NCI-H2171 (cell line): Measurements from ENCODE around the gene FURIN.
"Not testable (repeated sequence)": the region's sequence is repeated elsewhere in the genome, so short reads cannot be mapped to it uniquely, and the experiment has no call there.

Experiments
- DNase-seq: peaks from one replicate; lab custom pipeline; 2025; lab: John Stamatoyannopoulos, UW

Gene FURIN

DNA sequence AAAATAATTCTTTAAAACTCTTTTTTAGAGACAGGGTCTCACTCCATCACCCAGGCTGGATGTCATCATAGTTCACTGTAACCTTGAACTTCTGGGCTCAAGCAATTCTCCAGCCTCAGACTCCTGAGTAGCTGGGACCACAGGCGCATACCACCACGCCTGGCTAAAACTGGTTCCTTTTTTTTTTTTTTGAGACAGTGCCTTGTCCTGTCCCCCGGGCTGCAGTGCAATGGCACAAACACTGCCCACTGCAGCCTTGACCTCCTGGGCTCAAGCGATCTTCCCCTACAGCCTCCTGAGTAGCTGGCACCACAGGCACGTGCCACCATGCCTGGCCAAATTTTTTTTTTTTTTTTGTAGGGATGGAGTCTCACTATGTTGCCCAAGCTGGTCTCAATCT lies 23.7 kb upstream of the FURIN start:
- DNase-seq = no peak

- peak; percentile 10 for DNase-seq
Measured at GRCh38 chr15:90845201-90845949, 23.0 kb upstream of the FURIN start.

DNA sequence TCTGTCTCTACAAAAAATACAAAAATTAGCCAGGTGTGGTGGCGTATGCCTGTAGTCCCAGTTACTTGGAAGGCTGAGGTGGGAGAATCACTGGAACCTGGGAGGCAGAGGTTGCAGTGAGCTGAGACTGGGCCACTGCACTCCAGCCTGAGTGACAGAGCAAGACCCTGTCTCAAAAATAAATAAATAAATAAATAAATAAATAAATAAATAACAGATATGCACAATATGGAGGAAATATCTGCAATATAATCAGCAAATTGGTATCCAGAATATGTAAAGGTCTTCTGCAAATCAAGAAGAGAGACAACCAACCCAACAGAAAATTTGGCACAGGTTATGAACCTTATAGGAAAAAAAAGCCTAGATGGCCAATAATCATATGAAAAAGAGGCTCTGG lies 19.0 kb upstream of the FURIN start:
- not testable (repeated sequence) for DNase-seq

DNA sequence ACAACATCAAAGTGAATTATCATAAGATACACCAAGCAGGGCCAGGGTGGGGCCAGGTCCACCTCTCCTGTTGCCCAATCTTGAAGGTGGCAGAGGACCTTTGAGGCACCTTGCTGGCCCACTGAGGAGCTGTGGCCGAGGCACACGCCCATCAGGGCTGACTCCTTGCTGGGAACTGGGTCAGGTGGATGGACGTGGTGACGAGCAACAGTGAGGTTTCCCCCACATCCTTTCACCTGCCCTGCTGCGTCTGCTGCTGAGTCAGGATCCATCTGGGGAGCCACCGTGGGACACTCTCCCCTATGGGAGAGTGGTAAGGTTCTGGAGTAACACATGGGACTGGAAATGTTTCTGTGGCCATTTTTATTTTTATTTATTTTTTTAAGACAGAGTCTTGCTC lies 17.3 kb upstream of the FURIN start:
- DNase-seq = no peak

- DNase-seq = no peak
Measured at GRCh38 chr15:90851940-90852339, 16.4 kb upstream of the FURIN start.

DNA sequence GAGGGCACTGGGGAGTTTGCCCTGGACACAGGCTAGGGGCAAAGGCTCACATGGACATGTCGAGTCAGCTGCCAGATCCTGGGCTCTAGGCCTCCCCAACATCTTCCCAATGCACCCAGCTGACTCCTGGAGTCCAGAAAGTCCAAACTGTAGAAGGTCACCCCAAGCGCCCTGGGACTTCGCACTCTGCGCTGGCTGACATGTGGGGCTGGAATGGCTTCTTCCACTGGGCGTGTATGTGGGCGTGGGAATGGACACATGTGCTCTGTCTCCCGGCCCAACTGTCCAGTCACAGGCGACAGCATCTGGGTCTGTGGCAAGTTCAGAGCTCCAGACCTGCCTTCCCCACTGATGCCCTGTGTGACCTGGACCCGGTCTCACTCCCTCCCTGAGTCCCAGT lies 13.2 kb upstream of the FURIN start:
- no peak for DNase-seq

DNA sequence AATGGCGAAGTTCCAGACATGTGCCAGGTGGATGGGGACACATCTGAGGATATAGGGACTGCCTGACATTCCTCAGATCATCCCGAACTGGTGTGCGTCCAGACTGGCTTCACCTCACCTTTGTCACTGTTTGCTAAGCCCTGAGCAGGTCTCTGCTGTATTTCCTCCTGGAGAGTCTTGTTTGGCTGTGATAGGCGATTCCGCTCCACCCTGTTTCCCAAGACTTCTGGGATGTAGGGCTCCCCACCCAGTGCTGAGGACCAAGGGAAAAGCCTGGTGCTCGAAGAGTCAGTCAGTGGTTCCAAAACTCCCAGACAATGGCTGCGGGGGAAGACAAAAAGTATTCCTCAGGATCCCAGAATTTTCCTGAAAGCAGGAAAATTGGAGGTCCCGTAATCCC lies 11.1 kb upstream of the FURIN start:
- no peak for DNase-seq

DNA sequence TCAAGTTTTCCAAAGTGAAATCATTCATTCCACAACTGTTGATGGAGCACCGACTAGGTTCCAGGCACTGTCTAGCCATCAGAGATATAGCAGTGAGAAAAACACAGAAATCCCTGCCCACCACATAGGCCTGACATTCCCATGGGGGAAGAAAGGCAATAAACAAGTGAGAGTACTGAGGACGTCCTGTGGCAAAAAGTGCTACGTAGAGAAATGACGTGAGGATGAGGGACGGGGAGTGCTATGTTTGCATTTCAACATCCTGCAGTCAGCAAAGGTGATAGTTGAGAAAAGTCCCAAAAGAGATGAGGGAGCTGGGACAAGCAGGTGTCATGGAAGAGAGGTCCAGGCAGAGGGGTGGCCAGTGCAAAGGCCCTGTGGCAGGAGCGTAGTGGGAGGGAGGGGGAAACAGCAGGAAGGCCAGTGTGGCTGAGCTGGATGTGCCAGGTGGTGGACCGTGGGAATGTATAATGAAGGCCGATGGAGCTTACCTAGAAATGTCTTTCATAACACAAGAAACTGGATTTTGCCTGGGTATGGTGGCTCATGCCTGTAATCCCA lies 10.4 kb upstream of the FURIN start:
- DNase-seq = no peak

DNA sequence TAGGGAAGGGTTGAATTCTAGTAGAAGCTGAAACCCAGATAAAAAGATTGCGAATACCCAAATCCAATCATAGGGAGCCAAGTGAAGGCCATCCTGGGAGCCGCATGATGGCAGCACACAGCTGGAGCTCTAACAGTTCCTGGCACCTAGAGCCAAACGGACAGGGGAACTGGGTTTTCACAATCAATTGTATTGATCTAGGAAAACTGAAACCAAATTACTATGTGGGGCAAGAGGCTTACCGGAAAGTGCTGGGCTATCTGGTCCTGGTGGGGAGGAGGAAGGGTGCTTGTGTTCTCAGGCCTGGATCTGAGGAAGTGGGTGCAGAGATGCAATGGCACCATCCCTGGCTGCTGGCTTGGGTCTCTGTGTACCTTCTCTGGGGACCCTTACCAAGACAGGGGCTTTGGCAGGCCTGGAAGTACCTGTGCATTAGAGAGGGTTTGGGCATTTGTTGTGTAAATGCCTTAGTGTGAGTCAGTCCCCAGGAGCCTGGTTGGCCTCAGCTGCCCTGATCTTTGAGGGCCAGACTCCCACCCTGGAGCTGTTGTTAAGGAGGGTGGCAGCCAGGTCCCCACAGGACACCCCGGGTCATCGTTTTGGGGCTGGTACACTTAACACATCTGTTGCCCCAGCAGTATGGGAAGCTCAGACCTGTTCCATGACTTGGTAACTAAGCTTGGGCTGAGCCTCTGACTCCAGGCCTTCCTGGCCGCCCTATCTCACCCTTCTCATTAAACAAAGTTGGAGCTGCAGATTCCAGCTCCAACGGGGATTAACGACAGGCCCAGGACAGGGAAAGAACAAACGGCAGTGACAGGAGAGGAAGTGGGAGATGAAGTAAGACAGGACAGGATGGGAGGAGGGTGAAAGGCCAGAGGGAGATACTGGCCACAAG lies 8.9 kb upstream of the FURIN start:
- DNase-seq = no peak

- DNase-seq = no peak
Measured at GRCh38 chr15:90860450-90860849, 7.9 kb upstream of the FURIN start.

DNA sequence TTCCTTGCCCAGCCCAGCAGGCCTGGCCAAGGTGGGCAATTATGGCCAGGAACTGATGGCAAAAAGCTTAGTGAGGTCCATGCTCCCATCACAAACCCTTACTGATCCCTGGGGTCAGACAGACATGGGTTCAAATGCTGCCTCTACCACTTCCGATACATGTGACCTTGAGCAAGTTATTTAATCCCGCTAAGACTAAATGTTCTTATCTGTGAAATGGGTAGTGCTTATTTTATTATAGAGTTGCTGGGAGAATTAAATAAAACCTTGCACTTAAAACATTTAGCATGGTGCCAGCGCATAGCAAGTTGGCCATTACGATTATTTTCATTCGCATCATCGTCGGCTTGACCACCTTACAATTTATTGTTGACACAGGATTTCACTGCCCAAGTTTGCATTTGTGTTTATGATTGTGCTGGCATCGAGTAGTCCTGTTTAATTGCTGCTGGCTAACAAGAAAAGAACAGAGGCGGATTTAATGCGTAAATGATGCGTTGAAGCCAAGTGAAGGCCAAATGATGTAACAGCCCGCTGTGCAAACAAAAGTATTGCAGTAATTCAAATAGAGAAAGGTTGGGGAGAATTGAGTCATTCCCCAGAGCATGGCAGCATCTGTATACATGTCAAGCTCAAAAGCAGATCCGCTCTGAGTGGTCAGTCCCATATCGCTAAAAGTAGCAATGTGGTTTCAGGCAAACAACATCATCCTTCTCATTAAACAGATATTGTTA lies 7.3 kb upstream of the FURIN start:
- no peak for DNase-seq

DNA sequence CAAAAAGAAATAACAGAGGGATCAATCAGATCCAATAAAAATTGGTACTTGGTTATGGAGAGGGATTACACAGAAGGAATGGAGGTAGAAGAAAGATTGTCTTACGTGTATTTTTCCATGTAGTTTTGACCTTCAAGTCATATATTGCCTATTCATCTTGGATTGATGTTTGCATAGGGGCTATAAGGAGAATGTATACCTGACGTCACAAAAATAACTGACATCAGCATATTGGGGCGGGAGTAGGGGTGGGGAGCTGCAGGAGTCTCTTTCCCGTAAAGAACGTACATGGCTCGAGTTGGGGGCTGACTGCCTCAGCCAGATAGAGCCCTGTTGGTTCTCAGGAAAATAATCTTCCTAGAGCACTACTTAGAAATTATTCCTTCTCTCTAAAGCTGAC lies 5.9 kb upstream of the FURIN start:
- DNase-seq = no peak

GRCh38 chr15:90862964-90863778 lies 5.2 kb upstream of the FURIN start:
- DNase-seq = no peak

- DNase-seq = no peak
Measured at GRCh38 chr15:90863987-90864386, 4.4 kb upstream of the FURIN start.

GRCh38 chr15:90864507-90864906 lies 3.9 kb upstream of the FURIN start:
- no peak for DNase-seq

GRCh38 chr15:90865702-90866101 lies 2.7 kb upstream of the FURIN start:
- DNase-seq = no peak

DNA sequence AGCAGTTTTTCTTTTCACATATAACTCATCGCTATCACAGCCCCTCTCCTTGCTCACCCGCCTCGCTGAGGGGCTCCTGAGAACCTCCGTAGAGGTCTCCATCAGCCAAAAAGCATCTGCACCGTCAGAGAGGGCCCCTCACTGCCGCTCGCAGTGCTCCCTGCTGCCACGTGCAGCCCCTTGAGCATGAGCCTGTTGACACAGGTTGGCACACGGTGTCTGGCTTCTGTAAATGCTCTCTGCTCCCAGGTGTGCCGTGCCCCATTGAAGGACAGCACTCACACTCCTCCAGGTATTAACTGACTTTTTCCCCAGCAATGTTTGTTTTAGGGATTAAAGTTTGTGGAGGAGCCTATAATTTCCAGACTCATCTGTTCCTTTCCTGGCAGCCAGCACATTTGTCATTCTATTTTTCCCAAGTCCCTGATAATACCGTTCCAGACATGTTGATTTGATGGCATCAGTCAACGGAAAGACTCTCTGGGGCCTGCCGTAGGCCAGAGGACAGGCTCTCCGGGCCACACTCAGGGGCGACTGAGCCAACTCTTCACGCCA lies 2.1 kb upstream of the FURIN start:
- DNase-seq = no peak

GRCh38 chr15:90866800-90867199 lies 1.6 kb upstream of the FURIN start:
- no peak for DNase-seq

DNA sequence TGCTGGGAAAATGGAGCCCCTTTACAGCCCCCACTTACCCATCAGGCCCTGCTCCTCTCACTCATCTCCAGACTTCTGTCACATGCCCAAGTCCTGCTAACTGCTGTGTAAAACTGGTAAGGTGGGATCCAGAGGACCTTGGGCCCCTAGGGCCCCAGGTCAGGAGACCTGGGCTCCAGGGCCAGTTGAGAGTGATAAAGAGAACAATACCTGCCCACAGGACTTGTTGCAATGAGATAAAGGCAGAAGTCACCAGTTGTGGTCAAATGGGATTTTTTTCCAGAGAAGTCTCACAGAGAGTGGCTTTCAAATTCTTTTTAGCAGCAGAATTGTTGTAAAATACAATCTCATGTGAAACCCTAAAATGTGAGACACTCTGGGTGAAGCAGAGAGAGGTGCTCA lies 753 bp downstream of the FURIN start:
- DNase-seq = no peak

DNA sequence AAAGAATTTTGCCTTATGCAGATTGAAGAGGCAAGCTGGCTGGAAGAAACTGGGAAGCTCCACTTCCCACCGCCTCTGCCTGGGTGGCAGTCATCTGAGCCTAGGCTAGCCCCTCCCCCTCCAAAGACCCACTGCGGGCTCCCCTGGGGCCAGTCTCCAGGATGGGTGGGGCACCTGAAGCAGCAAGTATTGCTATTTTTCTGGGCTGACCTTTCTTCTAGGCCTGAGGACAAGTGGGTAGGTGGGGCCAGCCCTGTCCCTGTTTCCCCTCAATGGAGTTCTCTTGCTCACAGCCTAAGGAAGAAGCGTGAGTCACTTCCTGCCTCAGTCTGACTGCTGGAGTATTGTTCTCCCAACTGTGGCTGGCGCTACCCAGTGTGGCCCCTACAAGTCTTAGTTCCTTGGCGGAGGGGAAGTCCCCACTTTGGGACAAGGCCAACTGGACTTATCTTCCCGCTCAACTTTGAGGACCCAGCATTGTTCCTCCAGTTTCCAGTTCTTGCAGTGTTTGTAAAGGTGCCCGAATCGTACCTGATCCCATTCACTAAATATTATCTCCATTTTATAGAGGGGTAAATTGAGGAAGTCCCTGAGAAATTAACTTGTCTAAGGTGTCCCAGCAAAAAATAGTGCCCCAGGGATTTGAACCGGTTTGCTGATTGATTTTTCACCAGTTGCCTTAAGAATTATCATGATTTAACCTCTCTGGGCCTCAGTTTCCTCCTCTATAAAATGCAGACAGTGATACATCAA lies 1.4 kb downstream of the FURIN start:
- peak; percentile 33 for DNase-seq
